Astrocyte of the cerebellum (primary cell): ENCODE measurements around the gene DISC1.

Experiments
- DNase-seq: peaks from one replicate; pipeline ENCODE4 v3.0.0-alpha.2; 2011; ENCODE audit warnings: low read depth
- H3K4me3 ChIP-seq: 2 replicates; pipeline ENCODE4 v1.5.1; 2011; ENCODE audit warnings: mild to moderate bottlenecking, low read depth, low read length, moderate library complexity
- in situ Hi-C: cut with HindIII; loops from 2 replicates; pipeline ENCODE4 v1.10.0; 2017; ENCODE audit warnings: low sequenced_read_pairs
- TF ChIP-seq, protein P1 (sequence below): IDR thresholded peaks from 2 replicates; pipeline ENCODE4 v1.5.1; 2012; ENCODE audit warnings: low read length, low read depth, moderate library complexity, mild to moderate bottlenecking; ENCODE audit errors: missing control alignments

The DISC1 gene

GRCh38 chr1:231748760-231749415 is 122.3 kb downstream of the DISC1 start:
- TF ChIP-seq, protein P1, sequence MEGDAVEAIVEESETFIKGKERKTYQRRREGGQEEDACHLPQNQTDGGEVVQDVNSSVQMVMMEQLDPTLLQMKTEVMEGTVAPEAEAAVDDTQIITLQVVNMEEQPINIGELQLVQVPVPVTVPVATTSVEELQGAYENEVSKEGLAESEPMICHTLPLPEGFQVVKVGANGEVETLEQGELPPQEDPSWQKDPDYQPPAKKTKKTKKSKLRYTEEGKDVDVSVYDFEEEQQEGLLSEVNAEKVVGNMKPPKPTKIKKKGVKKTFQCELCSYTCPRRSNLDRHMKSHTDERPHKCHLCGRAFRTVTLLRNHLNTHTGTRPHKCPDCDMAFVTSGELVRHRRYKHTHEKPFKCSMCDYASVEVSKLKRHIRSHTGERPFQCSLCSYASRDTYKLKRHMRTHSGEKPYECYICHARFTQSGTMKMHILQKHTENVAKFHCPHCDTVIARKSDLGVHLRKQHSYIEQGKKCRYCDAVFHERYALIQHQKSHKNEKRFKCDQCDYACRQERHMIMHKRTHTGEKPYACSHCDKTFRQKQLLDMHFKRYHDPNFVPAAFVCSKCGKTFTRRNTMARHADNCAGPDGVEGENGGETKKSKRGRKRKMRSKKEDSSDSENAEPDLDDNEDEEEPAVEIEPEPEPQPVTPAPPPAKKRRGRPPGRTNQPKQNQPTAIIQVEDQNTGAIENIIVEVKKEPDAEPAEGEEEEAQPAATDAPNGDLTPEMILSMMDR, result no peak
- DNase-seq, result no peak
- no peak overlapping the region for H3K4me3 ChIP-seq
- in situ Hi-C loops, result no loop called here

GRCh38 chr1:231750296-231750695 is 123.7 kb downstream of the DISC1 start:
- no peak overlapping the region for H3K4me3 ChIP-seq
- DNase-seq, result no peak
- in situ Hi-C loops, result no loop called here
- TF ChIP-seq, protein P1, result no peak

DNA sequence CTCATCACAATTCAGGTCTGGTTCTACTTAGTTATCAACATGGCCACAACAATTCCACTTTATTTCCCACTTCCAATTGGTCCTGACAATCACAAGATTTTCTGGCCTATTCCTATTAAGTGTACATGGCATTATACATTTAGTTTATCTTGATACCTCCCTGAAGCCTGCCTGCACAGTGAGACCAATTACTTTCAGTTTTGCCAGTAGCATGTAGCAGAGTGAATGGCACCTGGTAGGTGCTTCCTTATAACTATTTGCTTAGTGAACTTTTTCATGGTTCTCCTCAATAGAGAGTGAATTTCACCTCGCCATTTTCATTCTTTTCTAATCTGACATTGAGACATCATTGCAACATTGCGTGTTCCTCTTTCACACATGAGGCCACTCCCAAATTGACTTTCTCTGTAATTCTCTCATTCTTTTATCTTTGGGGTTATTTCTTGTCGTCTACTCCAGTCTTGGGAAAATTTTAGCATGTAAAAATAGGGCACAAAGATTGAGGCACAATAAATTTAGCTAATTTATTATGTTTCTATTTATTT is 124.3 kb downstream of the DISC1 start:
- DNase-seq, result no peak
- in situ Hi-C loops, result no loop called here
- TF ChIP-seq, protein P1, result no peak
- H3K4me3 ChIP-seq, result no peak overlapping the region

DNA sequence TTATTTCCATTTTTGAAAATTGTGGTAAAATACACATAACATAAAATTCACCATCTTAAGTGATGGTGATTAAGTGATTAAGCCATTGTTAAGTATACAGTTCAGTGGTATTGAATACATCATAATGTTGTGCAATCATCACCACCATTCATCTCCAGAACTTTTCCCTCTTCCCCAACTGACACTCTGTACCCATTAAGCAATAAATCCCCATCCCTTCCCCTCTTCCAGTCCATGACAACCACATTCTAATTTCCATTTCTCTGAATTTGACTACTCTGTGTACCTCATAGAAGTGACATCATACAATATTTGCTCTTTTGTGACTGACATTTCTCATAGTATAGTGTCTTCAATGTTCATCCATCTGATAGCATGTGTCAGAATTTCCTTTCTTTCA is 124.8 kb downstream of the DISC1 start:
- TF ChIP-seq, protein P1, result no peak
- no peak for DNase-seq
- in situ Hi-C loops, result no loop called here
- H3K4me3 ChIP-seq, result no peak overlapping the region

- in situ Hi-C loops, result no loop called here
- no peak overlapping the region for H3K4me3 ChIP-seq
- no peak for DNase-seq
- TF ChIP-seq, protein P1, result no peak
Observed at GRCh38 chr1:231753313-231753712, 126.7 kb downstream of the DISC1 start.

- in situ Hi-C loops, result no loop called here
- TF ChIP-seq, protein P1, result no peak
- no peak overlapping the region for H3K4me3 ChIP-seq
- no peak for DNase-seq
Observed at GRCh38 chr1:231757101-231757404, 130.5 kb downstream of the DISC1 start.

- TF ChIP-seq, protein P1, result no peak
- no peak for DNase-seq
- in situ Hi-C loops, result no loop called here
- H3K4me3 ChIP-seq, result no peak overlapping the region
Observed at GRCh38 chr1:231757759-231758158, 131.2 kb downstream of the DISC1 start.
